Measurements from ENCODE around the gene RAB36.

DNA sequence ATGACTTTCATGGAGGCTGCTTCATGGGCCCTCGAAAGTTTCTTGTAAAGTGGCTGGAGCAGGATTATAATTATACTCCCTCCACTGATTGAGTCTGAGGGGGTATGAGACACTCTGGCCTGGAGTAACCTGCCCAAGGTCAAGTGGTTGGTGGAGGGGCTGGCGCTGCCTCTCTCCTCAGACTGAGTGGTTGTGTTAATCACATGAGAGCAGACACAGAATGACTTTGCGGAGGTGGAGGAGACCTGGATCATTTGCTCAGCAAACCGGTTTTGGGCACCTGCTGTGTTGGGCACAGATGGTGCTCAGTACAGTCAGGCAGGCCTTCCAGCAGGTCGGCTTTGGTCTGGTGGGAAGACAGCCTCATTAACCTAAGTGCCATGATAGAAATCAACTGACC, 46.9 kb downstream of the RAB36 start:
- TF ChIP-seq, protein P1, sequence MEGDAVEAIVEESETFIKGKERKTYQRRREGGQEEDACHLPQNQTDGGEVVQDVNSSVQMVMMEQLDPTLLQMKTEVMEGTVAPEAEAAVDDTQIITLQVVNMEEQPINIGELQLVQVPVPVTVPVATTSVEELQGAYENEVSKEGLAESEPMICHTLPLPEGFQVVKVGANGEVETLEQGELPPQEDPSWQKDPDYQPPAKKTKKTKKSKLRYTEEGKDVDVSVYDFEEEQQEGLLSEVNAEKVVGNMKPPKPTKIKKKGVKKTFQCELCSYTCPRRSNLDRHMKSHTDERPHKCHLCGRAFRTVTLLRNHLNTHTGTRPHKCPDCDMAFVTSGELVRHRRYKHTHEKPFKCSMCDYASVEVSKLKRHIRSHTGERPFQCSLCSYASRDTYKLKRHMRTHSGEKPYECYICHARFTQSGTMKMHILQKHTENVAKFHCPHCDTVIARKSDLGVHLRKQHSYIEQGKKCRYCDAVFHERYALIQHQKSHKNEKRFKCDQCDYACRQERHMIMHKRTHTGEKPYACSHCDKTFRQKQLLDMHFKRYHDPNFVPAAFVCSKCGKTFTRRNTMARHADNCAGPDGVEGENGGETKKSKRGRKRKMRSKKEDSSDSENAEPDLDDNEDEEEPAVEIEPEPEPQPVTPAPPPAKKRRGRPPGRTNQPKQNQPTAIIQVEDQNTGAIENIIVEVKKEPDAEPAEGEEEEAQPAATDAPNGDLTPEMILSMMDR (conservative IDR thresholded peaks at IDR 0.05; ENCODE audit: low read length) = no peak
- no peak for TF ChIP-seq EZH2phosphoT487 (IDR thresholded peaks at IDR 0.05; ENCODE audit: borderline replicate concordance, low read depth, low read length)
